SK-N-SH treated with all-trans-retinoic acid at 6 μM for 48 hours (cell line): ENCODE measurements around the gene UEVLD.

Experiments
- ATAC-seq: fragments of 200-7000 bp; cut with Tn5 transposase; 3 replicates; pipeline ENCODE4 v1.9.1; 2020; ENCODE audit warnings: mild to moderate bottlenecking, moderate library complexity
- ARNTL ChIP-seq: fragments of 450-650 bp; formaldehyde crosslinking; IDR thresholded peaks from 2 replicates; pipeline ENCODE4 v1.5.0; 2020; ENCODE audit warnings: low read depth, mild to moderate bottlenecking, moderate library complexity, borderline replicate concordance
- BACH2 ChIP-seq: fragments of 250-450 bp; sonication (Bioruptor Pico); IDR thresholded peaks from 2 replicates; pipeline ENCODE4 v1.9.0; 2021; ENCODE audit warnings: mild to moderate bottlenecking, borderline replicate concordance
- CREB5 ChIP-seq: fragments of 250-450 bp; sonication (Bioruptor Pico); IDR thresholded peaks from 2 replicates; pipeline ENCODE4 v1.5.1; 2020; ENCODE audit warnings: low read depth, mild to moderate bottlenecking, moderate library complexity
- CSDC2 ChIP-seq: fragments of 250-450 bp; sonication (Bioruptor Pico); IDR thresholded peaks from 2 replicates; pipeline ENCODE4 v1.5.0; 2020; ENCODE audit warnings: mild to moderate bottlenecking, moderate library complexity
- CSRNP3 ChIP-seq: fragments of 250-450 bp; sonication (Bioruptor Pico); IDR thresholded peaks from 2 replicates; pipeline ENCODE4 v1.5.1; 2021; ENCODE audit warnings: mild to moderate bottlenecking, moderate library complexity
- ESRRG ChIP-seq: fragments of 250-450 bp; sonication (Bioruptor Pico); IDR thresholded peaks from 2 replicates; pipeline ENCODE4 v1.6.1; 2021; ENCODE audit warnings: mild to moderate bottlenecking
- GLIS3 ChIP-seq: fragments of 250-450 bp; sonication (Bioruptor Pico); IDR thresholded peaks from 2 replicates; pipeline ENCODE4 v1.5.0; 2020; ENCODE audit warnings: mild to moderate bottlenecking, moderate library complexity
- ISL1 ChIP-seq: fragments of 250-450 bp; sonication (Bioruptor Pico); IDR thresholded peaks from 2 replicates; pipeline ENCODE4 v2.1.2; 2022; ENCODE audit warnings: mild to moderate bottlenecking, moderate library complexity
- OSR1 ChIP-seq: fragments of 250-450 bp; sonication (Bioruptor Pico); IDR thresholded peaks from 2 replicates; pipeline ENCODE4 v1.8.0; 2022; ENCODE audit warnings: moderate library complexity, mild to moderate bottlenecking, inconsistent platforms
- PATZ1 ChIP-seq: fragments of 250-450 bp; sonication (Bioruptor Pico); IDR thresholded peaks from 2 replicates; pipeline ENCODE4 v1.8.0; 2020; ENCODE audit warnings: mild to moderate bottlenecking, moderate library complexity, borderline replicate concordance
- POU6F1 ChIP-seq: fragments of 250-450 bp; sonication (Bioruptor Pico); IDR thresholded peaks from 2 replicates; pipeline ENCODE4 v1.8.0; 2021; ENCODE audit warnings: low read depth, mild to moderate bottlenecking, moderate library complexity, borderline replicate concordance
- PPARA ChIP-seq: fragments of 250-450 bp; sonication (Bioruptor Pico); IDR thresholded peaks from 2 replicates; pipeline ENCODE4 v1.5.0; 2020; ENCODE audit warnings: mild to moderate bottlenecking, borderline replicate concordance
- RARB ChIP-seq: fragments of 250-450 bp; sonication (Bioruptor Pico); IDR thresholded peaks from 2 replicates; pipeline ENCODE4 v1.8.0; 2021; ENCODE audit warnings: mild to moderate bottlenecking, moderate library complexity
- SNAI2 ChIP-seq: fragments of 250-450 bp; sonication (Bioruptor Pico); IDR thresholded peaks from 2 replicates; pipeline ENCODE4 v1.5.0; 2020; ENCODE audit warnings: mild to moderate bottlenecking, moderate library complexity
- TCF4 ChIP-seq: fragments of 250-450 bp; sonication (Bioruptor Pico); IDR thresholded peaks from 2 replicates; pipeline ENCODE4 v1.8.0; 2021; ENCODE audit warnings: mild to moderate bottlenecking, moderate library complexity, borderline replicate concordance
- TOX ChIP-seq: fragments of 250-450 bp; sonication (Bioruptor Pico); IDR thresholded peaks from 2 replicates; pipeline ENCODE4 v1.8.0; 2021; ENCODE audit warnings: mild to moderate bottlenecking, moderate library complexity, borderline replicate concordance
- TSHZ2 ChIP-seq: fragments of 250-450 bp; sonication (Bioruptor Pico); IDR thresholded peaks from 2 replicates; pipeline ENCODE4 v1.5.0; 2020; ENCODE audit warnings: mild to moderate bottlenecking, moderate library complexity
- ZFP3 ChIP-seq: fragments of 250-450 bp; sonication (Bioruptor Pico); IDR thresholded peaks from 2 replicates; pipeline ENCODE4 v1.5.0; 2020; ENCODE audit warnings: mild to moderate bottlenecking, moderate library complexity
- ZFP30 ChIP-seq: fragments of 450-650 bp; formaldehyde crosslinking; IDR thresholded peaks from 2 replicates; pipeline ENCODE4 v1.5.0; 2022; ENCODE audit warnings: mild to moderate bottlenecking, moderate library complexity
- ZNF565 ChIP-seq: fragments of 450-650 bp; formaldehyde crosslinking; conservative IDR thresholded peaks from 2 replicates; pipeline ENCODE4 v1.5.0; 2020; ENCODE audit warnings: low read depth, mild to moderate bottlenecking, moderate library complexity
- ZNF70 ChIP-seq: fragments of 450-650 bp; formaldehyde crosslinking; IDR thresholded peaks from 2 replicates; pipeline ENCODE4 v1.5.0; 2020; ENCODE audit warnings: mild to moderate bottlenecking, moderate library complexity
- ZNF8 ChIP-seq: fragments of 450-650 bp; formaldehyde crosslinking; IDR thresholded peaks from 2 replicates; pipeline ENCODE4 v1.5.0; 2020; ENCODE audit warnings: mild to moderate bottlenecking, moderate library complexity

UEVLD gene

GRCh38 chr11:18536209-18536608, 52.3 kb downstream of the UEVLD start:
- ATAC-seq, result no peak
- TF ChIP-seq ZNF565 (no peak), GLIS3 (CRISPR knock-in tag) (no peak), TCF4 (CRISPR knock-in tag) (no peak), ZNF70 (no peak), TOX (no peak), PPARA (CRISPR knock-in tag) (no peak), ESRRG (CRISPR knock-in tag) (no peak), RARB (no peak), ZFP30 (no peak), OSR1 (CRISPR knock-in tag) (no peak), SNAI2 (CRISPR knock-in tag) (no peak), CREB5 (no peak), ZFP3 (CRISPR knock-in tag) (no peak)

GRCh38 chr11:18534245-18534644, 54.3 kb downstream of the UEVLD start:
- no peak for ATAC-seq
- TF ChIP-seq BACH2 (CRISPR knock-in tag) (no peak), ZNF8 (CRISPR knock-in tag) (no peak), GLIS3 (CRISPR knock-in tag) (no peak), SNAI2 (CRISPR knock-in tag) (no peak), ZNF70 (no peak), CSRNP3 (CRISPR knock-in tag) (no peak), ARNTL (CRISPR knock-in tag) (no peak), PATZ1 (CRISPR knock-in tag) (no peak), ZFP30 (no peak), CSDC2 (no peak)

GRCh38 chr11:18533365-18533764, 55.2 kb downstream of the UEVLD start:
- TF ChIP-seq POU6F1 (no peak), ISL1 (CRISPR knock-in tag) (no peak), PPARA (CRISPR knock-in tag) (no peak), PATZ1 (CRISPR knock-in tag) (no peak), ZNF565 (no peak), BACH2 (CRISPR knock-in tag) (no peak), ZFP3 (CRISPR knock-in tag) (no peak), GLIS3 (CRISPR knock-in tag) (no peak), TSHZ2 (CRISPR knock-in tag) (no peak), OSR1 (CRISPR knock-in tag) (no peak), CREB5 (no peak), CSRNP3 (CRISPR knock-in tag) (no peak), ZNF70 (no peak), RARB (no peak)
- TF ChIP-seq, all 23 proteins: peak for 0
- no peak for ATAC-seq
